Neural progenitor cell (in vitro differentiated cells): ENCODE data around the gene CEP104.

Experiments used
- CTCF ChIP-seq: fragments of 200-600 bp; sonication (generic); IDR thresholded peaks from 2 replicates; pipeline ENCODE4 v1.5.1; 2017; ENCODE audit warnings: antibody characterized with exemption, mild to moderate bottlenecking
- EZH2phosphoT487 ChIP-seq: fragments of 200-600 bp; sonication (generic); IDR thresholded peaks from 2 replicates; pipeline ENCODE4 v1.6.1; 2017; ENCODE audit warnings: antibody characterized with exemption

- TF ChIP-seq CTCF (no peak), EZH2phosphoT487 (no peak)
Measured at GRCh38 chr1:3811595-3811911, 45.5 kb downstream of the CEP104 start.
